GM20431 (cell line): ENCODE results near the gene KIF2A.

Source experiments
- in situ Hi-C: fragments of 300-500 bp; cut with MseI, MboI; formaldehyde crosslinking; loops from one replicate; pipeline ENCODE4 v1.15.0; 2020; ENCODE audit warnings: low sequenced_read_pairs; ENCODE audit not compliant: unreplicated experiment

KIF2A gene

DNA sequence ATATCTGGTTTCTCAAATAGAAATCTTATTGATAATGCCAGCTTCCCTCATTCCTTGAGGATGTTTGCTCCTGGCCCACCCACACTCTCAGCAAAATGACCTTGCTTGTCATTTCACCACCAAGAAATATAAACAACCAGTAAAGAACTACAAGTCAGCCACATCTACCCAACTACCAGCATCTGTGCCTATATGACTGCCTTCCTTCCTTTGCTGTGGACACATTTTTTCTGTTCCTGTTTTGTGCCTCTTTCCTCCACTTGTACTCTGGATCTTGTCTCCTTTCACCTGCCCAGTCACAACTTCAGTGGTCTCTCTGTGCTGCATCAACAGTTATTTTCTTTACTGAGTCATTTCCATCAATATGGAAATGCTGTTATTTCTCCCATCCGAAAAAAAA lies 20.3 kb downstream of the KIF2A start:
- in situ Hi-C loops, result no loop called here

GRCh38 chr5:62326702-62327101 lies 20.7 kb downstream of the KIF2A start:
- in situ Hi-C loops, result no loop called here

DNA sequence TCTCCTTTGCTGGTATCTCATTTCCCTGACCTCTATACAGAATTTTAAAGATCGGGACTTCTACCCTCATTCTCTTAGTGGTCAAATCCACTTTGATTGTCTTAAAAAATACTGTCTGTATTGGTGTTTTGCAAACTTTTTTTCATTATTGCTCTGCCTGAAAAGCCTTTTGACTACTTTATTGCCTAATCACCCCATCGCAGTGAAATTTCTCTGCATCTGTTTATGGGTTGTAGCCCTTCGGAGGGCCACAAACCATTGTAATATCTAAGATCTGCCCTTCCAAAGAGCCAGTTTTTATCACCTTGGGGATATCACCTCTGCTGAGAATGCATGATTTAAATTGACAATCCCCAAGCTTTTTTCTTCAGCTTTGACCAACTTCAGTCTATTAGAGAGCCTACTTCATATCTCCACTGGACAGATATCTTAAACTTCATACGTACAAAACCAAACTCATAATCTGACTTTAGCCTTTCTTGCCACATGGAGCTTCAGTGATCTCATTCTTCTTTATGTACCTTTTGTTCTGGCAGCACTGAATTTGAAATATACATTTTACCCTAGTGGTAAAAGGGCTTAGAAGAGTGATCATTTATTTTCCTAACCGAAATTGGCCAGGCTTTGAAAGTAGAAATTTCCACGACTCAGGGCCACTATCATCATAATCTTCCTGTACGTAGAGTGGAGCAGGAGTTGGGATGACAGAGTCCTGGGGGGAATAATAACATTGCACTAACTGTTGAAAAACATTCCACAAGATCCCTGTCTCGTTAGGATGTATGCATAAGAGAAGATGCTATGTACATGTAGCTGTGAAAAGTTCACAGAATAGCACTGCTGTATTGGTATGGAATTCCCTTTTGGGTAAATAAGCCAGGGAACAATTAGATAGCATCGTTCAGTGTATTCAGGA lies 21.4 kb downstream of the KIF2A start:
- in situ Hi-C loops, result no loop called here

GRCh38 chr5:62328772-62329491 lies 22.9 kb downstream of the KIF2A start:
- in situ Hi-C loops, result no loop called here

DNA sequence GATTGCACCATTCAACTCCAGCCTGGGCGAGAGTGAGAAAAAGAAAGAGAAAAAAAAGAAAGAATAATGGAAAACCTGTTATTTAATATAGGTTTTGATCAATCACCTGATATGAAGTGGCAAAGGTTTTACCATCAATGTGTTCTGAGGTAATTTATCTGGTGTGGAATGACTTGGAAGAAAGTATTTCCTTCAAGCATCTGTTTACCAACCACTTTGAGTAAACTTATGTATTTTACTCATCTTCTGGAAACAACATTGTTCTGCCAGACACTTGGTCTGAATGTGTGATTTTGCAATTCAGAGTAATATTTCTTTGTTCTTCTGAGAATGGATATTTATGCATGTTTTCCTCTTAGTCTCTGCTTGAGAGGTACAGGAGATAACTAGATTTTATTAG lies 24.3 kb downstream of the KIF2A start:
- in situ Hi-C loops, result no loop called here

GRCh38 chr5:62331921-62332320 lies 25.9 kb downstream of the KIF2A start:
- in situ Hi-C loops, result no loop called here

DNA sequence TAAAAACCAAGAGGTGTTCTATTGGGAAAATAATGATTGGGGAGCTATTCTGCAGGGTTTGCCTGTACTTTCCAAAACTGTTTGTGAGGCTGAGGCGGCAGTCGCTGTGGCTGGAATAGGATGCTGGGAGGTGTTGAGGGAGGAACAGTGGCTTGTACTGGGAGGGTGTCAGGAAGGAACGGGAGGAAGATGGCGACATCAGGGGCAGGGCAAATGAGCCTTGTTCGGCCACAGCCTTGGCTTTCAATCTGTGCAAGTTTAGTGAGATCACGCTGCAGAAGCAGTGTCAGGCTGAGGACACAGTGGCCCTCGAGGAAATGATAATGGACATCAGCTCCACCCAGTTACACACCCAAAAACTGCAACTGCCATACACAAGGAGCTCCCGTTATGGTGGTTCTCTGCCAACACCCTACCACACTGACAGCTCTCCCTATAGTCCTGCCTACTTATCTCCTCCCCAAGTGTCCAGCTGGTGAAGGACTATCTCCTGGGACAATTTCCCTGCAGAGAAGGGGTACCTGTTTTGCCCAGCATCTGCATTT lies 27.3 kb downstream of the KIF2A start:
- in situ Hi-C loops, result no loop called here

DNA sequence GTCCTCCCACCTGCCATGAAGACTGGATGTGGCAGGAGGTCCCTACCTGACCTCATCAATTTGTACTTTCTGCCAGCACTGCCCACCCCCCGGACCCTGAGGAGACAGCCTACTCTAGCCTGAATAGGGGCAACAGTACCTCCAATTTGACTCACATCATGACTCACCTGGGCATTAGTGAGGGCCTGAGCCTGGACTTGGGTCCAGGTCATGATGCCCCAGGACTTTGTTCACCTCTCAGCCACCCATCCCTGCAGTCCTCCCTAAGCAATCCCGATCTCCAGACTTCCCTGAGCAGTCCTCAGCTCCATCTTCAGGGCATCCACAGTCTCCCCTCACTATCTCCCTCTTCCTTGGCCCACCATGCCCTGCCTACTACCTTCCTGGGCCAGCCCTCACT lies 28.1 kb downstream of the KIF2A start:
- in situ Hi-C loops, result no loop called here

GRCh38 chr5:62340392-62340791 lies 34.4 kb downstream of the KIF2A start:
- in situ Hi-C loops, result no loop called here

DNA sequence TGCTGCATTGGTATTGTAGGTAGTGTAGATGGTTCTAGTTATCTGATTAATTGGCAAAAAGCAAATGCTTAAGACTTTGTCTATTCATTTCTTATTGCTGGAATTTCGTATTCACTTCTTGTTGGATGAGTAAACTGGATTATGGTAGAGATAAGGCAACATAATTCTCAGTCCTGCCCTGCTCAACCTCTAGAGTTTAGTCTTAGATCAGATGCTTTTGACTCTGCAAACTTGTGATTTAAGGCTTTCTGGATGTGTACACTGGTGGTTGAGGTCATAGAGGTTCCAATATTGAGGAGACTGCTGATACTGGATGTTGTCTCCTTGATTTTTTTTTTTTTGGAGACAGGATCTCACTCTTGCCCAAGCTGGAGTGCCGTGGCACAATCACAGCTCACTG lies 35.0 kb downstream of the KIF2A start:
- in situ Hi-C loops, result no loop called here

GRCh38 chr5:62341783-62342475 lies 35.9 kb downstream of the KIF2A start:
- in situ Hi-C loops, result no loop called here

GRCh38 chr5:62342476-62342837 lies 36.5 kb downstream of the KIF2A start:
- in situ Hi-C loops, result no loop called here

DNA sequence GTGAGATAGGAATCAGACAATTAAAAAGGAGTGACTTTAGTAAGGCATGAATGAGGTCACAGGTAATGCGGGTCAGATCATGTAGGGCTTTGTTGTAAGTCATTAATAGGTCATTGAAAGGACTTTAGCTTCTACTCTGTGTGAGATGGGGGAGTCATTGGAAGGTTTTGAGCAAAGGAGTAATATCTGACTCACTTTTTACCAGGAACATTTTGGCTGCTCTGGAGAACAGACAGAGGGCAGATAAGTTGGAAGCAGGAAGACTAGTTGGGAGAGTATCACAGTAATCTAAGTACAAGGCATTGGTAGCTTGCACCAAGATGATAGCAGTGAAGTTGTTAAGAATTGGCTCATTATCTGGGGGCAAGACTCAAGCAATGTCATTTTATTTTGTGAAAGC lies 37.4 kb downstream of the KIF2A start:
- in situ Hi-C loops, result no loop called here

GRCh38 chr5:62346748-62347147 lies 40.7 kb downstream of the KIF2A start:
- in situ Hi-C loops, result no loop called here

- in situ Hi-C loops, result no loop called here
Observed at GRCh38 chr5:62347928-62348327, 41.9 kb downstream of the KIF2A start.

DNA sequence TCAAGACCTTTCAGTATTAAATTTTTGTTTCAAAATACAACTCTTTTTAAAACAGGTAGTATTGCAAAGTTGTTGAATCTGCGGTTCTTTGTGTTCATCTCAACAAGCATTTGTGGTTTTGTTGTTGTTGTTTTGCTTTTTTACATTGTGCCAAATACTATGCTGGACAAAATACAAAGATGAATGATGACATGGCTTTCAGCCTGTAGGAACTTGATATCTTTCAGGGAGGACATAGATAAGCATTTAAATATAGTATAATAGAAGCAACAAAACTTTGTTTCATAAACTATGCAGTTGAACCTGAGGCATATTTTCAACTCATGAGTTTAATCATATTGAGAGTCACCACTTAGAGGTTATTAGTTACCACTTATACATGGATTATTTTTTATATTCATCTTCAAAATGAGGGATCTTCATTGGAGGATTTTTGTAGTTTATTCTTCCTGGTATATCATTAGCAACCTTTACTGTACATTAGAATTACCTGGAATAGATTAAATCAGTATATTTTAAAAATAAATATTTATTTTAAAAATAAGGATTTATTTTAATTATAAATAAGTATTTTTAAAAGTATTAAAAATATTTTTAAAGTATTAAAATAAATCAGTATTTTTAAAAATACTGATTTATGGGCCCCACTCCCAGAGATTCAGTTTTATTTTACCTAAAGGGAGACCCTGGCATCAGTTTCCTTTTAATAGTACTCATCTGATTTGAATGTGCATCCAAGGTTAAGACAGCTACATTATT lies 42.9 kb downstream of the KIF2A start:
- in situ Hi-C loops, result no loop called here

DNA sequence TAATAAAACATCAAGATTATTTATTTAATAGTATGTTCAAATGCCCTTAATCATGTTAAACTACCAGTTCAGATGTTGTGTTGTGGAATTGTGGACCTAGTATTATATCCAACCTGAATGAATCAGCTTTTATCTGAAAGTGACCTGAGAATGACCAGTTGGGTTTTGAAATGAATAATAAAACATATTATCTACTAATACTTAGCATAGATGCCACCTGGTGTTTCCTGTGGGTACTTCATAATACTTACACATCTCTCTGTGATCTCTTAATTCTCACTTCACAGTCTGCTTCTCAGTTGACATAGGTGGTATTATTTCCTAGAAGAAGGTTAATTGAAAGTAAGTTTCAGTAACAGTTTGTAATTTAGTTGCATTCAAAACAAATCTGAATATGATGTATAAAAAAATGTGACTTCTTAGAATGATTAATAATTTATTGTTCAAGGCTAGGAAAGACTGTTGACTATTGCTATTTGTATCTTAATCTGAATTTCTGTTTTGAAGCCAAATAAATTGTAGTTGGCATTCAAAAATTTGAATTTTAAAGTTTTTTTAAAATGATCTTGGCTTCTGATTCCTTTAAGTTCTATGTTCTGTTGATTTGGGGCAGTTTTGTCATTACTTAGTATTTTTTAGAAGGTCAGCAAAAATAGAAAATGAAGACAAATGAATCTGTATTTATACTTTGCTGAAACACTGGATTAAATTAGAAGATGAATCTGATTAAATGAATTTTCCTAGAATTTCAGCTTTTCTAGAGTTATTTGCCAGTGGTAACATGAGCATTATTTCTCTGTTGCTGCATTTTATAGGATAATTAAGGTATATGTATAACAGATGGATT lies 48.2 kb downstream of the KIF2A start:
- in situ Hi-C loops, result loop anchor here (10.0 kb wide), 1 partner anchor 129 kb away; no protein-coding TSS in a partner anchor

GRCh38 chr5:62362701-62363100 lies 56.7 kb downstream of the KIF2A start:
- in situ Hi-C loops, result no loop called here

DNA sequence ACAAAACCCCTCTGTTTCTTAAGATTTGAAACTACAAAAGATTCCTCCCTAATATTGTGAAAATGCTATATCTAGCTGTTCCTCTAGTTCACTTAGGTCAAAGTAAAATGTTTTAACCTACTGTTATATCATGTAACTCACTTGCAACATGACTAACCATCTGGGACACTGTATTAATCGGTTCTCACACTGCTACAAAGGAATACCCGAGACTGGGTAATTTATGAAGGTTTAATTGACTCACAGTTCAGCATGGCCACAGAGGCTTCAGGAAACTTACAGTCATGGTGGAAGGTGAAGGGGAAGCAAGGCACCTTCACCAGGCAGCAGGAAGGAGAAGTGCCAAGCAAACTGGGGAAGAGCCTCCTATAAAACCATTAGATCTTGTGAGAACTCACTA lies 63.0 kb downstream of the KIF2A start:
- in situ Hi-C loops, result no loop called here
